PC-9 (cell line): ENCODE results near the gene SMIM29. TPM values are rescaled to one million over a fixed set of nuclear protein-coding genes. Genes with fewer than 3 reads are reported as not detected.
"Not testable (repeated sequence)": the region's sequence is repeated elsewhere in the genome, so short reads cannot be mapped to it uniquely, and the experiment has no call there.

ENCODE experiments used
- BruUV-seq: library from RNA; stranded (reverse); fragments of 400-500 nt; replicated peaks from 2 replicates; lab custom pipeline; 2021; lab: Mats Ljungman, UMichigan
- CTCF ChIA-PET: fragments of 300-600 bp; sonication (Branson Sonifier 250); formaldehyde crosslinking; loops from one replicate; lab custom pipeline; 2022; ENCODE audit warnings: antibody characterized with exemption; lab: Charles Lee
- POLR2A ChIA-PET: fragments of 300-600 bp; sonication (Branson Sonifier 250); formaldehyde crosslinking; loops from one replicate; lab custom pipeline; 2022; ENCODE audit warnings: antibody characterized with exemption; ENCODE audit not compliant: unreplicated experiment; lab: Charles Lee
- DNase-seq, 2 experiments: peaks; one replicate each; pipeline versions ENCODE4 v3.0.0 to v3.0.0-alpha.2; 2015 to 2022; ENCODE audit warnings: mixed read lengths in 1 of 2
- H2AFZ ChIP-seq: fragments of 200-600 bp; sonication (generic); 2 replicates; pipeline ENCODE4 v1.8.1; 2017; ENCODE audit warnings: antibody characterized with exemption
- H3F3A ChIP-seq: fragments of 200-600 bp; sonication (generic); 2 replicates; pipeline ENCODE4 v1.8.1; 2017; ENCODE audit warnings: antibody characterized with exemption, mild to moderate bottlenecking, low read depth; ENCODE audit not compliant: insufficient read depth
- H3K27ac ChIP-seq: fragments of 200-600 bp; sonication (generic); 2 replicates; pipeline ENCODE4 v1.6.1; 2016; ENCODE audit warnings: mixed run types
- H3K27me3 ChIP-seq: fragments of 200-600 bp; sonication (generic); 2 replicates; pipeline ENCODE4 v1.6.1; 2016; ENCODE audit warnings: low read depth, mixed run types; ENCODE audit not compliant: insufficient read depth
- H3K36me3 ChIP-seq: fragments of 200-600 bp; sonication (generic); 2 replicates; pipeline ENCODE4 v1.6.1; 2016; ENCODE audit warnings: low read depth, mixed run types
- H3K4me1 ChIP-seq: fragments of 200-600 bp; sonication (generic); replicated peaks from 2 replicates; pipeline ENCODE4 v1.6.1; 2016; ENCODE audit warnings: mixed run types; ENCODE audit not compliant: insufficient read depth
- H3K4me2 ChIP-seq: fragments of 200-600 bp; sonication (generic); 2 replicates; pipeline ENCODE4 v1.6.1; 2017; ENCODE audit warnings: mixed run types
- H3K4me3 ChIP-seq: fragments of 200-600 bp; sonication (generic); 2 replicates; pipeline ENCODE4 v1.6.1; 2016; ENCODE audit warnings: mixed run types
- H3K79me2 ChIP-seq: fragments of 200-600 bp; sonication (generic); 2 replicates; pipeline ENCODE4 v1.6.1; 2017; ENCODE audit warnings: low read depth, mixed run types
- H3K9me2 ChIP-seq: fragments of 200-600 bp; sonication (generic); 2 replicates; pipeline ENCODE4 v1.8.1; 2017; ENCODE audit warnings: mild to moderate bottlenecking; ENCODE audit not compliant: insufficient read depth
- H3K9me3 ChIP-seq: fragments of 200-600 bp; sonication (generic); 2 replicates; pipeline ENCODE4 v1.8.1; 2016; ENCODE audit warnings: low read depth; ENCODE audit not compliant: insufficient read depth
- H4K20me1 ChIP-seq: fragments of 200-600 bp; sonication (generic); 2 replicates; pipeline ENCODE4 v1.8.1; 2017; ENCODE audit not compliant: insufficient read depth
- EZH2 ChIP-seq: fragments of 200-600 bp; sonication (generic); IDR thresholded peaks from 2 replicates; pipeline ENCODE4 v1.8.0; 2017; ENCODE audit warnings: antibody characterized with exemption, low read depth
- intact Hi-C: fragments of 100-400 bp; cut with micrococcal nuclease; formaldehyde crosslinking; loops from one replicate; pipeline ENCODE4 v1.10.0; 2022; ENCODE audit not compliant: unreplicated experiment
- total RNA-seq: library from RNA; stranded (reverse); gene quantifications from 2 replicates; pipeline ENCODE4 v1.2.3, GENCODE V29; 2021
- TF ChIP-seq, protein P1 (sequence below): fragments of 200-600 bp; sonication (generic); conservative IDR thresholded peaks from 2 replicates; pipeline ENCODE4 v1.6.1; 2017; ENCODE audit warnings: mixed run types, antibody characterized with exemption, mild to moderate bottlenecking, moderate library complexity

Gene SMIM29
- total RNA-seq, 1 experiment from 2014 or later = 35.2 TPM

DNA sequence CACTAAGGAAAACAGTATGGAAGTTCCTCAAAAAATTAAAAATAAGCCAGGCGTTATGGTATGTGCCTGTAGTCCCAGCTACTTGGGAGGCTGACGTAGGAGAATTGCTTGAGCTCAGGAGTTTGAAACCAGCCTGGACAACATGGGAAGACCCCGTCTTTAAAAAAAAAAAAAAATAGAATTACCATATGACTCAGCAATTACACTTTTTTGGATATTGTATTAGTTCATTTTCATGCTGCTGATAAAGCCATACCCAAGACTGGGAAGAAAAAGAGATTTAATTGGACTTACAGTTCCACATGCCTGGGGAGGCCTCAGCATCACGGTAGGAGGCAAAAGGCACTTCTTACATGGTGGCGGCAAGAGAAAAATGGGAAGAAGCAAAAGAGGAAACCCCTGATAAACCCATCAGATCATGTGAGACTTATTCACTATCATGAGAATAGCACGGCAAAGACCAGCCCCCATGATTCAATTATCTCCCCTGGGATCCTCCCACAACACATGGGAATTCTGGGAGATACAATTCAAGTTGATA lies 10.8 kb upstream of the SMIM29 start:
- H3K4me3 ChIP-seq = no peak overlapping the region
- no peak overlapping the region for H3K27ac ChIP-seq
- H3F3A ChIP-seq = no peaks in the 10 kb centered on the region
- TF ChIP-seq, protein P1, sequence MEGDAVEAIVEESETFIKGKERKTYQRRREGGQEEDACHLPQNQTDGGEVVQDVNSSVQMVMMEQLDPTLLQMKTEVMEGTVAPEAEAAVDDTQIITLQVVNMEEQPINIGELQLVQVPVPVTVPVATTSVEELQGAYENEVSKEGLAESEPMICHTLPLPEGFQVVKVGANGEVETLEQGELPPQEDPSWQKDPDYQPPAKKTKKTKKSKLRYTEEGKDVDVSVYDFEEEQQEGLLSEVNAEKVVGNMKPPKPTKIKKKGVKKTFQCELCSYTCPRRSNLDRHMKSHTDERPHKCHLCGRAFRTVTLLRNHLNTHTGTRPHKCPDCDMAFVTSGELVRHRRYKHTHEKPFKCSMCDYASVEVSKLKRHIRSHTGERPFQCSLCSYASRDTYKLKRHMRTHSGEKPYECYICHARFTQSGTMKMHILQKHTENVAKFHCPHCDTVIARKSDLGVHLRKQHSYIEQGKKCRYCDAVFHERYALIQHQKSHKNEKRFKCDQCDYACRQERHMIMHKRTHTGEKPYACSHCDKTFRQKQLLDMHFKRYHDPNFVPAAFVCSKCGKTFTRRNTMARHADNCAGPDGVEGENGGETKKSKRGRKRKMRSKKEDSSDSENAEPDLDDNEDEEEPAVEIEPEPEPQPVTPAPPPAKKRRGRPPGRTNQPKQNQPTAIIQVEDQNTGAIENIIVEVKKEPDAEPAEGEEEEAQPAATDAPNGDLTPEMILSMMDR = no peak
- no peak for TF ChIP-seq EZH2
- no peaks in the 10 kb centered on the region for H3K9me2 ChIP-seq
- no peaks in the 10 kb centered on the region for H3K27me3 ChIP-seq
- no TSS peak for BruUV-seq
- ChIA-PET CTCF (no interaction called here), POLR2A (no interaction called here)
- H4K20me1 ChIP-seq = no peaks in the 10 kb centered on the region
- H3K9me3 ChIP-seq = 0 out of 2 replicates have a peak, but pooled peaks cover 3% of the 10 kb centered on the region
- no peaks in the 10 kb centered on the region for H3K36me3 ChIP-seq
- no peak overlapping the region for H3K4me2 ChIP-seq
- intact Hi-C loops = no loop called here
- no peak for DNase-seq
- H2AFZ ChIP-seq = no peak overlapping the region
- H3K4me1 ChIP-seq = no peaks in the 10 kb centered on the region
- no peaks in the 10 kb centered on the region for H3K79me2 ChIP-seq

DNA sequence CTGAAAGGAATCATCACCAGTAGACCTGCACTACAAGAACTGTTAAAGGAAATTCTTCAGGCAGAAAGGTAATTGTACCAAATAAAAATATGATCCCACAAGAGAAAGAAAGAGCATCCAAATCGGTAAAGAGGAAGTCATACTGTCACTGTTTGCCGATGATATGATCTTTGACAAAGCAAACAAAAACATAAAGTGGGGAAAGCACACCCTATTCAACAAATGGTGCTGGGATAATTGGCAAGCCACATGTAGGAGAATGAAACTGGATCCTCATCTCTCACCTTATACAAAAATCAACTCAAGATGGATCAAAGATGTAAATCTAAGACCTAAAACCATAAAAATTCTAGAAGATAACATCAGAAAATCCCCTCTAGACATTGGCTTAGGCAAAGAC lies 3.6 kb upstream of the SMIM29 start:
- peaks cover 12% of the 10 kb centered on the region for H3F3A ChIP-seq
- H3K4me2 ChIP-seq, H3K9me2 ChIP-seq, BruUV-seq, H3K27ac ChIP-seq, intact Hi-C loops, H2AFZ ChIP-seq, H3K36me3 ChIP-seq, H3K9me3 ChIP-seq, POLR2A ChIA-PET, H3K79me2 ChIP-seq, H3K4me1 ChIP-seq, DNase-seq, H4K20me1 ChIP-seq, CTCF ChIA-PET, H3K4me3 ChIP-seq, H3K27me3 ChIP-seq: not testable (repeated sequence)

DNA sequence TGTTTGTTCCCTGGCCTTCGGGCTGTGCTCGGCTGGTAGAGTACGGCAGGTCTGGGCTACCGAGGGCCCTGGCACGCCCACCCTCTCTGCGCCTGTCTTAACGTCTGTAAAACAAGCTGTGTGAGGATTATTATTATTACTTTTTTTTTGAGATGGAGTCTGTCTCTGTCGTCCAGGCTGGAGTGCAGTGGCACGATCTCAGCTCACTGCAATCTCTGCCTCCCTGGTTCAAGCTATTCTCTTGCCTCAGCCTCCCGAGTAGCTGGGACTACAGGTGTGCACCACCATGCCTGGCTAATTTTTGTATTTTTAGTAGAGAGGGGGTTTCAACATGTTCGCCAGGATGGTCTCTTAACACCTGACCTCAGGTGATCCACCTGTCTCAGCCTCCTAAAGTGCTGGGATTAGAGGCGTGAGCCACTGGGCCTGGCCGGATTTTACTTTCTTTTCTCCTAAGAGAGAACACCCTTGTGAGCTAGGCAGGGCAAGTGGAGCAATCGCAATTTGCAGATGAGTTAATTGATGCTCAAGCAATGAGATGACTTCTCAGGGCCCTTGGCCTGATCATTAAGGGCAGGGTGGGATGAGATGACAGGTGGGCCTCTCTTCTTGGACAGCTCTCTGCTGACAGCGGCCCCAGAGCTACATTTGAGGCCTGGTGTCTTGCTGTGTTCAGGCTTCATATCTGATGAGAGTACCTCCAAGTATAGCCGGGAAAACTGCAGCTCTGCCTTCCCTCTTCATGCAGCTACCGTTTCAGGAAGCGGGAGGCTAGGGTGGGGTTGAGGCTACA lies 859 bp upstream of the SMIM29 start:
- BruUV-seq = no TSS peak

More for the DNA sequence above, 859 bp upstream of the SMIM29 start:
- no peak for DNase-seq
- Histone ChIP-seq H3K9me2 (no peaks in the 10 kb centered on the region), H3K27me3 (no peaks in the 10 kb centered on the region), H3K36me3 (no peaks in the 10 kb centered on the region), H3K79me2 (peaks cover 6% of the 10 kb centered on the region; the same call in 1 of the 2 replicates), H3K4me3 (peak overlapping the region; percentile 88), H4K20me1 (peaks cover 5% of the 10 kb centered on the region; the same call in 1 of the 2 replicates), H3F3A (peaks cover 39% of the 10 kb centered on the region), H3K4me1 (peaks cover 35% of the 10 kb centered on the region), H3K9me3 (no peaks in the 10 kb centered on the region), H3K4me2 (peak overlapping the region; percentile 84), H2AFZ (peak overlapping the region; percentile 98), H3K27ac (no peak overlapping the region)
- intact Hi-C loops = loop anchor here (1.0 to 10.0 kb wide), 8 partner anchors 85 to 893 kb away; partner anchors contain the start of genes BLTP3A, LEMD2 and TCP11
- ChIA-PET CTCF (interaction anchor here (0.6 to 1.9 kb wide), 7 partner anchors 54 to 359 kb away, joined by 3 to 29 read pairs (median 5); partner anchors contain the start of gene NUDT3), POLR2A (interaction anchor here (0.6 kb wide), 1 partner anchor 26 kb away, joined by 6 read pairs; no protein-coding TSS in a partner anchor)
- no peak for TF ChIP-seq EZH2
